HepG2 (cell line): ENCODE results near the gene MFSD2B. TPM values are rescaled to one million over a fixed set of nuclear protein-coding genes. Genes with fewer than 3 reads are reported as not detected.

ENCODE experiments used
- ARID3A ChIP-seq: IDR thresholded peaks from 2 replicates; pipeline ENCODE4 v1.6.1; 2012; ENCODE audit warnings: low read depth, low read length, improper control_type of control experiment
- ATF5 ChIP-seq: sonication (generic); formaldehyde crosslinking; IDR thresholded peaks from 2 replicates; pipeline ENCODE4 v1.4.0; 2020; ENCODE audit warnings: mild to moderate bottlenecking, low read depth, missing genetic modification reagents
- BATF2 ChIP-seq: sonication (generic); formaldehyde crosslinking; IDR thresholded peaks from 2 replicates; pipeline ENCODE4 v1.8.0; 2022; ENCODE audit warnings: mild to moderate bottlenecking, missing genetic modification reagents, moderate library complexity
- BCL3 ChIP-seq: sonication (generic); formaldehyde crosslinking; IDR thresholded peaks from 2 replicates; pipeline ENCODE4 v1.5.1; 2020; ENCODE audit warnings: mild to moderate bottlenecking, missing genetic modification reagents, moderate library complexity
- ETV5 ChIP-seq: IDR thresholded peaks from 2 replicates; pipeline ENCODE4 v1.6.1; 2018; ENCODE audit warnings: missing biosample characterization, missing genetic modification reagents, inconsistent platforms, borderline replicate concordance
- FOXA3 ChIP-seq: IDR thresholded peaks from 2 replicates; pipeline ENCODE4 v1.6.1; 2016; ENCODE audit warnings: missing genetic modification reagents, missing compliant biosample characterization
- FOXP1 ChIP-seq, 2 experiments: fragments of 450-650 bp in 1 of 2; IDR thresholded peaks; 2 replicates each; pipeline ENCODE4 v1.6.1; 2017 to 2018; ENCODE audit warnings: antibody characterized with exemption in 1 of 2
- GABPA ChIP-seq, 2 experiments: IDR thresholded peaks; 2 replicates each; pipeline ENCODE4 v1.6.1; 2011 to 2016; ENCODE audit warnings: low read depth in 2 of 2, low read length in 1 of 2, missing biosample characterization in 1 of 2, missing genetic modification characterization in 1 of 2
- HCFC1 ChIP-seq: fragments of 150-350 bp; IDR thresholded peaks from 2 replicates; pipeline ENCODE4 v1.6.1; 2014; ENCODE audit warnings: low read depth, low read length
- MTA3 ChIP-seq: sonication (generic); formaldehyde crosslinking; IDR thresholded peaks from 2 replicates; pipeline ENCODE4 v1.4.0; 2020; ENCODE audit warnings: missing genetic modification reagents
- RARG ChIP-seq: sonication (generic); formaldehyde crosslinking; IDR thresholded peaks from 2 replicates; pipeline ENCODE4 v1.4.0; 2020; ENCODE audit warnings: low read depth, mild to moderate bottlenecking, missing genetic modification reagents
- SIN3A ChIP-seq: IDR thresholded peaks from 2 replicates; pipeline ENCODE4 v1.6.1; 2011; ENCODE audit warnings: low read depth, mild to moderate bottlenecking, control low read depth, low read length, borderline replicate concordance
- ZNF646 ChIP-seq: sonication (generic); formaldehyde crosslinking; IDR thresholded peaks from 2 replicates; pipeline ENCODE4 v1.9.0; 2021; ENCODE audit warnings: mild to moderate bottlenecking, missing genetic modification reagents
- ZSCAN22 ChIP-seq: sonication (generic); formaldehyde crosslinking; IDR thresholded peaks from 2 replicates; pipeline ENCODE4 v1.4.0; 2020; ENCODE audit warnings: mild to moderate bottlenecking, missing genetic modification reagents
- polyA plus RNA-seq, 8 experiments: library from polyadenylated mRNA; depleted of rRNA in 3 of 8; stranded (reverse) in 7 of 8; unstranded in 1 of 8; fragments of >200 nt; fragmentation: Illumina TruSeq in 4 of 8; extraction: Trizol in 4 of 8; gene quantifications; 2 replicates each; pipeline versions ENCODE4 v1.2.1 to v1.2.3, GENCODE V29; 2011 to 2016; ENCODE audit warnings: low read depth in 4 of 8, missing spikeins in 1 of 8, mixed read lengths in 1 of 8; ENCODE audit not compliant: insufficient read depth in 1 of 8
- total RNA-seq, 5 experiments: library from RNA; depleted of rRNA; stranded (reverse); fragments of >200 nt; fragmentation: Illumina TruSeq; extraction: Trizol; gene quantifications; 2 replicates each; pipeline ENCODE4 v1.2.3, GENCODE V29; 2016; ENCODE audit warnings: low read depth in 1 of 5
- TF ChIP-seq, protein P1 (sequence below): sonication (generic); formaldehyde crosslinking; IDR thresholded peaks from 2 replicates; pipeline ENCODE4 v1.4.0; 2020; ENCODE audit warnings: missing genetic modification reagents, borderline replicate concordance

MFSD2B gene
- total and polyA plus RNA-seq, 2 of the 13 experiments (the other 11 are each of a cell fraction or from before 2014, with no cell fraction given) = 0.21 to 0.93 TPM

GRCh38 chr2:24015562-24016375 lies 5.9 kb downstream of the MFSD2B start (continued):
- no peak for TF ChIP-seq ZSCAN22 (CRISPR knock-in tag)
- no peak for TF ChIP-seq BCL3 (CRISPR knock-in tag)
- peak; percentile 95 for TF ChIP-seq FOXA3 (CRISPR knock-in tag)
- no peak for TF ChIP-seq BATF2 (CRISPR knock-in tag)
- TF ChIP-seq HCFC1 = no peak
- TF ChIP-seq FOXP1 (IDR thresholded peaks at IDR 0.05) = peak; percentile 70
- TF ChIP-seq FOXP1 (CRISPR knock-in tag; IDR thresholded peaks at IDR 0.05) = peak; percentile 90
- TF ChIP-seq RARG (CRISPR knock-in tag) = no peak
- TF ChIP-seq SIN3A = 0 out of 2 replicates have a peak, but pooled peaks have one; percentile 12
- TF ChIP-seq ATF5 (CRISPR knock-in tag) = no peak
- peak; percentile 42; the same call in 1 of the 2 replicates for TF ChIP-seq ETV5
- no peak for TF ChIP-seq MTA3
- peak; percentile 67; the same call in 1 of the 2 replicates for TF ChIP-seq ARID3A
- TF ChIP-seq, protein P1, sequence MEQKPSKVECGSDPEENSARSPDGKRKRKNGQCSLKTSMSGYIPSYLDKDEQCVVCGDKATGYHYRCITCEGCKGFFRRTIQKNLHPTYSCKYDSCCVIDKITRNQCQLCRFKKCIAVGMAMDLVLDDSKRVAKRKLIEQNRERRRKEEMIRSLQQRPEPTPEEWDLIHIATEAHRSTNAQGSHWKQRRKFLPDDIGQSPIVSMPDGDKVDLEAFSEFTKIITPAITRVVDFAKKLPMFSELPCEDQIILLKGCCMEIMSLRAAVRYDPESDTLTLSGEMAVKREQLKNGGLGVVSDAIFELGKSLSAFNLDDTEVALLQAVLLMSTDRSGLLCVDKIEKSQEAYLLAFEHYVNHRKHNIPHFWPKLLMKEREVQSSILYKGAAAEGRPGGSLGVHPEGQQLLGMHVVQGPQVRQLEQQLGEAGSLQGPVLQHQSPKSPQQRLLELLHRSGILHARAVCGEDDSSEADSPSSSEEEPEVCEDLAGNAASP (CRISPR knock-in tag) = no peak; the same call in 1 of the 2 replicates
- TF ChIP-seq ZNF646 (CRISPR knock-in tag) = no peak
- no peak for TF ChIP-seq GABPA (IDR thresholded peaks at IDR 0.05; ENCODE audit: low read depth, low read length)
- peak; percentile 29; the same call in 1 of the 2 replicates for TF ChIP-seq GABPA (CRISPR knock-in tag; IDR thresholded peaks at IDR 0.05; ENCODE audit: low read depth)
